A673 (cell line): ENCODE measurements around the gene KIF7. TPM values are rescaled to one million over a fixed set of nuclear protein-coding genes. Genes with fewer than 3 reads are reported as not detected.

Experiments
- BruUV-seq: library from RNA; stranded (reverse); fragments of 400-500 nt; replicated peaks from 2 replicates; lab custom pipeline; 2021; lab: Mats Ljungman, UMichigan
- CTCF ChIA-PET: fragments of 300-600 bp; sonication (Branson Sonifier 250); formaldehyde crosslinking; loops from one replicate; lab custom pipeline; 2022; ENCODE audit warnings: antibody characterized with exemption; lab: Charles Lee
- POLR2A ChIA-PET: fragments of 300-600 bp; sonication (Branson Sonifier 250); formaldehyde crosslinking; loops from one replicate; lab custom pipeline; 2022; ENCODE audit warnings: antibody characterized with exemption; ENCODE audit not compliant: low non-redundant PET; lab: Charles Lee
- DNase-seq: peaks from one replicate; pipeline ENCODE4 v3.0.0-alpha.2; 2015; ENCODE audit warnings: low spot score
- H3K27ac ChIP-seq: fragments of 200-600 bp; sonication (generic); 2 replicates; pipeline ENCODE4 v1.5.1; 2016; ENCODE audit warnings: mixed run types, low read depth, mild to moderate bottlenecking, mixed read lengths, antibody characterized with exemption, low read length; ENCODE audit not compliant: poor library complexity, severe bottlenecking
- H3K27me3 ChIP-seq: fragments of 200-600 bp; sonication (generic); replicated peaks from 2 replicates; pipeline ENCODE4 v1.6.1; 2017; ENCODE audit warnings: mixed run types, low read depth, mild to moderate bottlenecking, mixed read lengths, antibody characterized with exemption, low read length; ENCODE audit not compliant: insufficient read depth, poor library complexity
- H3K36me3 ChIP-seq: fragments of 200-600 bp; sonication (generic); 2 replicates; pipeline ENCODE4 v1.6.1; 2016; ENCODE audit warnings: mixed run types, mild to moderate bottlenecking, mixed read lengths, antibody characterized with exemption, low read length; ENCODE audit not compliant: insufficient read depth, poor library complexity, severe bottlenecking
- H3K4me1 ChIP-seq: fragments of 200-600 bp; sonication (generic); 2 replicates; pipeline ENCODE4 v1.6.1; 2017; ENCODE audit warnings: mixed run types, mild to moderate bottlenecking, mixed read lengths, antibody characterized with exemption, low read length; ENCODE audit not compliant: insufficient read depth, poor library complexity, severe bottlenecking
- H3K4me3 ChIP-seq: fragments of 200-600 bp; sonication (generic); 2 replicates; pipeline ENCODE4 v1.5.1; 2016; ENCODE audit warnings: low read depth, mixed run types, mild to moderate bottlenecking, mixed read lengths, low read length; ENCODE audit not compliant: poor library complexity, severe bottlenecking
- H3K9me3 ChIP-seq: fragments of 200-600 bp; sonication (generic); 2 replicates; pipeline ENCODE4 v1.6.1; 2016; ENCODE audit warnings: mixed run types, low read depth, mild to moderate bottlenecking, mixed read lengths, antibody characterized with exemption, low read length; ENCODE audit not compliant: poor library complexity, severe bottlenecking
- EZH2 ChIP-seq: fragments of 200-600 bp; sonication (generic); IDR thresholded peaks from 2 replicates; pipeline ENCODE4 v1.6.1; 2017; ENCODE audit warnings: borderline replicate concordance, low read depth, mild to moderate bottlenecking, mixed read lengths, antibody characterized with exemption, low read length; ENCODE audit not compliant: poor library complexity, severe bottlenecking
- intact Hi-C: fragments of 100-400 bp; cut with micrococcal nuclease; formaldehyde crosslinking; loops from one replicate; pipeline ENCODE4 v1.10.0; 2022; ENCODE audit not compliant: unreplicated experiment
- total RNA-seq: library from RNA; stranded (reverse); gene quantifications from 2 replicates; pipeline ENCODE4 v1.2.3, GENCODE V29; 2021
- TF ChIP-seq, protein P1 (sequence below): fragments of 300-800, 200-600 bp; sonication (generic); conservative IDR thresholded peaks from 2 replicates; pipeline ENCODE4 v1.5.1; 2017; ENCODE audit warnings: low read depth, mild to moderate bottlenecking, antibody characterized with exemption, low read length, moderate library complexity, mixed read lengths

The KIF7 gene
- total RNA-seq, 1 experiment from 2014 or later, result 9.5 TPM

- Histone ChIP-seq H3K27ac (no peak overlapping the region), H3K9me3 (no peaks in the 10 kb centered on the region), H3K27me3 (no peaks in the 10 kb centered on the region), H3K4me1 (no peaks in the 10 kb centered on the region), H3K36me3 (no peaks in the 10 kb centered on the region), H3K4me3 (no peak overlapping the region)
- CTCF ChIA-PET, result no interaction called here
- intact Hi-C loops, result no loop called here
- no peak for DNase-seq
- POLR2A ChIA-PET, result no interaction called here
- TF ChIP-seq, protein P1, sequence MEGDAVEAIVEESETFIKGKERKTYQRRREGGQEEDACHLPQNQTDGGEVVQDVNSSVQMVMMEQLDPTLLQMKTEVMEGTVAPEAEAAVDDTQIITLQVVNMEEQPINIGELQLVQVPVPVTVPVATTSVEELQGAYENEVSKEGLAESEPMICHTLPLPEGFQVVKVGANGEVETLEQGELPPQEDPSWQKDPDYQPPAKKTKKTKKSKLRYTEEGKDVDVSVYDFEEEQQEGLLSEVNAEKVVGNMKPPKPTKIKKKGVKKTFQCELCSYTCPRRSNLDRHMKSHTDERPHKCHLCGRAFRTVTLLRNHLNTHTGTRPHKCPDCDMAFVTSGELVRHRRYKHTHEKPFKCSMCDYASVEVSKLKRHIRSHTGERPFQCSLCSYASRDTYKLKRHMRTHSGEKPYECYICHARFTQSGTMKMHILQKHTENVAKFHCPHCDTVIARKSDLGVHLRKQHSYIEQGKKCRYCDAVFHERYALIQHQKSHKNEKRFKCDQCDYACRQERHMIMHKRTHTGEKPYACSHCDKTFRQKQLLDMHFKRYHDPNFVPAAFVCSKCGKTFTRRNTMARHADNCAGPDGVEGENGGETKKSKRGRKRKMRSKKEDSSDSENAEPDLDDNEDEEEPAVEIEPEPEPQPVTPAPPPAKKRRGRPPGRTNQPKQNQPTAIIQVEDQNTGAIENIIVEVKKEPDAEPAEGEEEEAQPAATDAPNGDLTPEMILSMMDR, result no peak
- TF ChIP-seq EZH2, result no peak
- BruUV-seq, result no TSS peak
Measured at GRCh38 chr15:89659295-89659694, 4.0 kb upstream of the KIF7 start.

DNA sequence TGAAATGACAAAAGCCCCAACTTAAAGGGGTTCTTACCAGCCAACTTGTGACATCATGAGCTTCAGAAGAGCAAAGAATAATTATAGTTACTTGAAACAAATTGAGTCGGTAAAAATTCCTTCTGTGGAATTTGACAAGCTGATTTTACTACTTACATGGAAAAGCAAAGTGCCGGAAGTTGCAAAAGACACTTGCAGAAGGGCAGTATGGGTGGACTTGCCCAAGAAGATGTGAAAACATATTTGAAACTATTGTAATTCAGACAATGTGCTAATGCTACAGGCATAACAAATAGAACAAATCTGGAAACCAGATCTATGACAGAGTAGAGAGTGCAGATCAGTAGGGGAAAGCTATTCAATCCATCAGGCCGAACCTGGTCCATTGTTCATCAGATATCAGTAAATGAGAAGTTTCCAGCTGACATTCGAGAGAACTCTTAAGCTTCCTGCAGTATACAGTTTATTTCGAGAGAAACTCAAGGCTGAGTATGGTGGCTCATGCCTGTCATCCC, 2.5 kb upstream of the KIF7 start:
- ChIA-PET POLR2A (interaction anchor here (0.6 kb wide), 1 partner anchor 211 kb away, joined by 6 read pairs; no protein-coding TSS in a partner anchor), CTCF (interaction anchor here (0.6 kb wide), 1 partner anchor 591 kb away, joined by 7 read pairs; no protein-coding TSS in a partner anchor)
- Histone ChIP-seq H3K27me3 (no peaks in the 10 kb centered on the region), H3K27ac (no peak overlapping the region), H3K36me3 (no peaks in the 10 kb centered on the region), H3K4me1 (no peaks in the 10 kb centered on the region), H3K9me3 (no peaks in the 10 kb centered on the region), H3K4me3 (no peak overlapping the region)
- intact Hi-C loops, result no loop called here
- no peak for TF ChIP-seq EZH2
- TF ChIP-seq, protein P1, result no peak
- DNase-seq, result no peak
- no TSS peak for BruUV-seq

DNA sequence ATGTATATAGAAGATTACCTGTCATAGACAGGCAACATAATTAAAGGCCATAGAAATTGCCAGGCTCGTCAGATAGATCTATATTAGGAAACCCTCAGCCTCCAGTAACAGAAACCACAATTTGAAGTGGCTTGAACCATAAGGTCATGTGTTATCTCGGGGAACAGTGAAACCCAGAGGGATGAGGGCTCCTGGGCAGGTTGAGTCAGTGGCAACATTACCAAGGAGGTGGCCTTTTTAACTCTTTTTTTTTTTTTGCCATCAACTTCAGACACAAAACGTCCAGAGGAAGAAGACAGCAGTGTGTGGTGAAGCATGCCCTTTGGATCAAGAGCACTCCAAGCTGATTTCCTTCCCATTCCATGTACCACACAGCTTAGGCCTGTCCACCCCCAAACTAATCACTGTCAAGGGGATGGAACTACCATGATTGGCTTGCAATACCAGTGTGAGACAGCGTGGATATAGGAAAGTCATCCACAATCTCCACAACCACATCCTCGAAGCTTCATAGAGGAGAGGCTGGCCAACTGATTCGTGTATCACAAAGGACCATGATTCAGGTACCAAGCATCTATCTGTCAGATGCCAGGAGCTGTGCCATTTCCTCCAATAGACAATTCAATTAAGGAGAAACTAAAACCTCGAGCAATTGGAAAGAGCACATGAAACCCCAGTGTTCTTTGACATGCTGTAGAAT, 999 bp upstream of the KIF7 start:
- no peak for DNase-seq
- no peaks in the 10 kb centered on the region for H3K36me3 ChIP-seq
- no TSS peak for BruUV-seq
- no peak overlapping the region for H3K4me3 ChIP-seq
- intact Hi-C loops, result no loop called here
- no peaks in the 10 kb centered on the region for H3K9me3 ChIP-seq
- CTCF ChIA-PET, result no interaction called here
- TF ChIP-seq, protein P1, result no peak
- TF ChIP-seq EZH2, result no peak
- H3K27me3 ChIP-seq, result no peaks in the 10 kb centered on the region
- no peak overlapping the region for H3K27ac ChIP-seq
- no peaks in the 10 kb centered on the region for H3K4me1 ChIP-seq
- POLR2A ChIA-PET, result interaction anchor here (0.6 kb wide), 1 partner anchor 81 kb away, joined by 3 read pairs; the partner anchor contains the start of gene TICRR
